Esophagus muscularis mucosa (tissue), 3 donors: ENCODE measurements around the gene RPS3A.

ENCODE experiments used
- CTCF ChIP-seq, 3 experiments: fragments of 200-600 bp in 2 of 3; fragments of 450-650 bp in 1 of 3; sonication (generic) in 2 of 3; IDR thresholded peaks; one replicate each; pipeline ENCODE4 v1.5.1; 2017 to 2019; ENCODE audit warnings: antibody characterized with exemption in 3 of 3, mild to moderate bottlenecking in 2 of 3, moderate library complexity in 1 of 3
- POLR2A ChIP-seq: fragments of 450-650 bp; IDR thresholded peaks from one replicate; pipeline ENCODE4 v1.6.1; 2017; ENCODE audit warnings: antibody characterized with exemption, moderate library complexity, mild to moderate bottlenecking, low read depth

GRCh38 chr4:151114338-151114737, 14.9 kb downstream of the RPS3A start:
- TF ChIP-seq CTCF (IDR thresholded peaks at IDR 0.05) (no peak), POLR2A (no peak)
